H9 (cell line): ENCODE results near the gene PRKAR1A. TPM values are rescaled to one million over a fixed set of nuclear protein-coding genes. Genes with fewer than 3 reads are reported as not detected.

ENCODE experiments used
- DNase-seq: peaks from one replicate; pipeline ENCODE4 v3.0.0-alpha.2; 2017
- H2AFZ ChIP-seq: one replicate; pipeline ENCODE4 v1.6.1; 2013; ENCODE audit warnings: mild to moderate bottlenecking, low read length, control low read depth, moderate library complexity
- H2AK5ac ChIP-seq: 2 replicates; pipeline ENCODE4 v1.6.1; 2013; ENCODE audit warnings: low read length, control low read depth, mixed read lengths; ENCODE audit not compliant: insufficient read length
- H2BK120ac ChIP-seq: one replicate; pipeline ENCODE4 v1.6.1; 2013; ENCODE audit warnings: low read depth, mild to moderate bottlenecking, low read length, control low read depth, inconsistent platforms; ENCODE audit not compliant: poor library complexity, severe bottlenecking
- H2BK12ac ChIP-seq: 2 replicates; pipeline ENCODE4 v1.6.1; 2013; ENCODE audit warnings: low read length, control low read depth, mixed read lengths, low read depth; ENCODE audit not compliant: insufficient read length
- H2BK15ac ChIP-seq: 2 replicates; pipeline ENCODE4 v1.6.1; 2013; ENCODE audit warnings: low read depth, low read length, control low read depth
- H2BK20ac ChIP-seq: one replicate; pipeline ENCODE4 v1.6.1; 2013; ENCODE audit warnings: low read depth, mild to moderate bottlenecking, low read length, control low read depth, inconsistent platforms; ENCODE audit not compliant: poor library complexity, severe bottlenecking
- H2BK5ac ChIP-seq: 2 replicates; pipeline ENCODE4 v1.6.1; 2013; ENCODE audit warnings: low read length, control low read depth, mixed read lengths; ENCODE audit not compliant: insufficient read length
- H3K14ac ChIP-seq: 2 replicates; pipeline ENCODE4 v1.6.1; 2013; ENCODE audit warnings: low read length, control low read depth; ENCODE audit not compliant: insufficient read depth
- H3K18ac ChIP-seq: 2 replicates; pipeline ENCODE4 v1.6.1; 2013; ENCODE audit warnings: low read depth, mild to moderate bottlenecking, mixed read lengths, low read length, control low read depth; ENCODE audit not compliant: insufficient read length
- H3K23ac ChIP-seq: 2 replicates; pipeline ENCODE4 v1.6.1; 2013; ENCODE audit warnings: low read length, control low read depth, mixed read lengths, low read depth; ENCODE audit not compliant: insufficient read length
- H3K23me2 ChIP-seq: 2 replicates; pipeline ENCODE4 v1.6.1; 2013; ENCODE audit warnings: low read depth, mild to moderate bottlenecking, mixed read lengths, low read length, control low read depth; ENCODE audit not compliant: insufficient read length, poor library complexity, severe bottlenecking
- H3K27ac ChIP-seq: 2 replicates; pipeline ENCODE4 v1.5.1; 2013; ENCODE audit warnings: low read length, control low read depth, mixed read lengths, low read depth; ENCODE audit not compliant: insufficient read length
- H3K27me3 ChIP-seq: 2 replicates; pipeline ENCODE4 v1.6.1; 2013; ENCODE audit warnings: low read length, control low read depth, inconsistent platforms; ENCODE audit not compliant: insufficient read depth
- H3K4ac ChIP-seq: 2 replicates; pipeline ENCODE4 v1.6.1; 2013; ENCODE audit warnings: low read depth, mild to moderate bottlenecking, control low read depth, inconsistent platforms, low read length, moderate library complexity
- H3K4me1 ChIP-seq: 2 replicates; pipeline ENCODE4 v1.6.1; 2013; ENCODE audit warnings: low read length, control low read depth, inconsistent platforms; ENCODE audit not compliant: insufficient read depth
- H3K4me2 ChIP-seq: 2 replicates; pipeline ENCODE4 v1.6.1; 2013; ENCODE audit warnings: low read length, control low read depth, mixed read lengths; ENCODE audit not compliant: insufficient read length, insufficient read depth
- H3K56ac ChIP-seq: 2 replicates; pipeline ENCODE4 v1.6.1; 2013; ENCODE audit warnings: low read depth, mild to moderate bottlenecking, mixed read lengths, low read length, control low read depth; ENCODE audit not compliant: insufficient read length
- H3K79me1 ChIP-seq: 2 replicates; pipeline ENCODE4 v1.6.1; 2013; ENCODE audit warnings: low read depth, mild to moderate bottlenecking, moderate library complexity, low read length, control low read depth, inconsistent platforms; ENCODE audit not compliant: insufficient read depth, poor library complexity, severe bottlenecking
- H3K79me2 ChIP-seq: 2 replicates; pipeline ENCODE4 v1.6.1; 2013; ENCODE audit warnings: low read length, control low read depth, inconsistent platforms; ENCODE audit not compliant: insufficient read depth
- H3K9ac ChIP-seq: 2 replicates; pipeline ENCODE4 v1.6.1; 2013; ENCODE audit warnings: low read length, control low read depth, mixed read lengths; ENCODE audit not compliant: insufficient read length; ENCODE audit errors: extremely low read depth
- H3K9me3 ChIP-seq: one replicate; pipeline ENCODE4 v1.6.1; 2013; ENCODE audit warnings: low read depth, low read length, inconsistent platforms; ENCODE audit not compliant: control insufficient read depth
- H3T11ph ChIP-seq: one replicate; pipeline ENCODE4 v1.6.1; 2013; ENCODE audit warnings: mild to moderate bottlenecking, low read length, control low read depth, inconsistent platforms
- H4K20me1 ChIP-seq: one replicate; pipeline ENCODE4 v1.6.1; 2013; ENCODE audit not compliant: control insufficient read depth, insufficient read length, insufficient read depth
- H4K5ac ChIP-seq: 2 replicates; pipeline ENCODE4 v1.6.1; 2013; ENCODE audit warnings: low read depth, mild to moderate bottlenecking, mixed read lengths, low read length, control low read depth; ENCODE audit not compliant: insufficient read length
- H4K8ac ChIP-seq: replicated peaks from 2 replicates; pipeline ENCODE4 v1.6.1; 2013; ENCODE audit warnings: low read length, control low read depth, mixed read lengths, low read depth; ENCODE audit not compliant: insufficient read length
- H4K91ac ChIP-seq: 2 replicates; pipeline ENCODE4 v1.6.1; 2013; ENCODE audit warnings: low read depth, mild to moderate bottlenecking, moderate library complexity, mixed read lengths, low read length, control low read depth; ENCODE audit not compliant: insufficient read length
- H3K27ac Mint-ChIP-seq, 3 experiments: 2 replicates in 2 of 3; 3 replicates in 1 of 3; pipeline ENCODE4 v1.8.0; 2020 to 2021; ENCODE audit warnings: mixed read lengths in 3 of 3, mild to moderate bottlenecking in 1 of 3, moderate library complexity in 1 of 3
- H3K27me3 Mint-ChIP-seq: 2 replicates; pipeline ENCODE4 v1.8.0; 2021; ENCODE audit warnings: low read depth, mild to moderate bottlenecking, moderate library complexity, mixed read lengths
- H3K36me3 Mint-ChIP-seq, 3 experiments: 2 replicates in 2 of 3; 3 replicates in 1 of 3; pipeline ENCODE4 v1.8.0; 2020 to 2021; ENCODE audit warnings: low read depth in 3 of 3, mixed read lengths in 3 of 3; ENCODE audit not compliant: insufficient read depth in 1 of 3
- H3K4me1 Mint-ChIP-seq, 2 experiments: 2 replicates each; pipeline ENCODE4 v1.8.0; 2020; ENCODE audit warnings: mixed read lengths in 2 of 2
- H3K4me3 Mint-ChIP-seq, 2 experiments: 2 replicates in 1 of 2; 3 replicates in 1 of 2; pipeline ENCODE4 v1.8.0; 2020 to 2021; ENCODE audit warnings: mild to moderate bottlenecking in 2 of 2, mixed read lengths in 2 of 2, moderate library complexity in 1 of 2
- H3K9me3 Mint-ChIP-seq, 2 experiments: 2 replicates in 1 of 2; 3 replicates in 1 of 2; pipeline ENCODE4 v1.8.0; 2020; ENCODE audit warnings: mild to moderate bottlenecking in 2 of 2, mixed read lengths in 2 of 2, moderate library complexity in 1 of 2
- WGBS: extraction: QIAGEN DNeasy Blood & Tissue Kit; methylation state at CpG from one replicate; pipeline ENCODE4 v1.1.7; 2013; ENCODE audit warnings: missing lambda C conversion rate, low lambda C conversion rate, mixed read lengths; ENCODE audit not compliant: insufficient read length; ENCODE audit errors: extremely low coverage; 5-methylcytosine and 5-hydroxymethylcytosine counted together
- total RNA-seq: library from RNA; stranded (reverse); gene quantifications from 2 replicates; pipeline ENCODE4 v1.2.1, GENCODE V29; 2021
- TF ChIP-seq, protein P1 (sequence below): fragments of 200-600 bp; sonication (generic); conservative IDR thresholded peaks from 3 replicates; pipeline ENCODE4 v1.8.0; 2021; ENCODE audit warnings: antibody characterized with exemption, mild to moderate bottlenecking

Gene PRKAR1A
- total RNA-seq, 1 experiment from 2014 or later = 171 TPM

DNA sequence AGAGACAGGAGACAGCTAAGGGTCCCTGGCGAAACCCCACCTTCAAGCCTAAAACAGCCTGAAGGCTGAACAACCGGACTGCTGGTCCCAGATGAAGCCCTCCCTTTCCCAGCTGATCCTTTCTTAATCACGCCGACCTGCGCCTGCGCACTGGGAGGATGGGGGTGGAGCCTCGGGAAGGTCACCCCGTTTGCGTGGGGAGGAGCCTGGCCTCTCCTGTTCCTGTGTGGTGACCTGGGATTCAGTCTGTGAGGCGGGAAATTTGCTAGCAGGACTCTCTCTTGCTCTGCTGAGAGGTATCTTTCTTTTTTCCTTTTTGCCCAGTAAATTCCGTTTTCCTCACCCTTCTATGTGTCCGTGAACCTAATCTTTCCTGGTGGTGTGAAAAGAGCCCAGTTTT is 79.4 kb downstream of the PRKAR1A start:
- TF ChIP-seq, protein P1, sequence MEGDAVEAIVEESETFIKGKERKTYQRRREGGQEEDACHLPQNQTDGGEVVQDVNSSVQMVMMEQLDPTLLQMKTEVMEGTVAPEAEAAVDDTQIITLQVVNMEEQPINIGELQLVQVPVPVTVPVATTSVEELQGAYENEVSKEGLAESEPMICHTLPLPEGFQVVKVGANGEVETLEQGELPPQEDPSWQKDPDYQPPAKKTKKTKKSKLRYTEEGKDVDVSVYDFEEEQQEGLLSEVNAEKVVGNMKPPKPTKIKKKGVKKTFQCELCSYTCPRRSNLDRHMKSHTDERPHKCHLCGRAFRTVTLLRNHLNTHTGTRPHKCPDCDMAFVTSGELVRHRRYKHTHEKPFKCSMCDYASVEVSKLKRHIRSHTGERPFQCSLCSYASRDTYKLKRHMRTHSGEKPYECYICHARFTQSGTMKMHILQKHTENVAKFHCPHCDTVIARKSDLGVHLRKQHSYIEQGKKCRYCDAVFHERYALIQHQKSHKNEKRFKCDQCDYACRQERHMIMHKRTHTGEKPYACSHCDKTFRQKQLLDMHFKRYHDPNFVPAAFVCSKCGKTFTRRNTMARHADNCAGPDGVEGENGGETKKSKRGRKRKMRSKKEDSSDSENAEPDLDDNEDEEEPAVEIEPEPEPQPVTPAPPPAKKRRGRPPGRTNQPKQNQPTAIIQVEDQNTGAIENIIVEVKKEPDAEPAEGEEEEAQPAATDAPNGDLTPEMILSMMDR = no peak

More for the DNA sequence above, 79.4 kb downstream of the PRKAR1A start:
- Histone ChIP-seq H3K9me3 (no peaks in the 10 kb centered on the region), H2BK5ac (no peak overlapping the region), H3K9ac (peak overlapping the region; percentile 13), H3K79me2 (no peaks in the 10 kb centered on the region), H3K23ac (no peak overlapping the region), H3K27ac (no peak overlapping the region), H2BK120ac (no peak overlapping the region), H4K8ac (no peak overlapping the region), H2BK12ac (no peak overlapping the region), H4K91ac (no peak overlapping the region), H3K18ac (no peak overlapping the region), H3K4me1 (no peaks in the 10 kb centered on the region; the same call in 1 of the 2 replicates), H3K4ac (no peak overlapping the region), H3K56ac (no peak overlapping the region), H3K14ac (no peak overlapping the region), H2AK5ac (no peak overlapping the region), H2AFZ (no peak overlapping the region), H3K79me1 (no peaks in the 10 kb centered on the region), H3T11ph (no peak overlapping the region), H2BK20ac (no peak overlapping the region), H3K23me2 (no peaks in the 10 kb centered on the region), H3K4me2 (no peak overlapping the region), H4K20me1 (no peaks in the 10 kb centered on the region), H2BK15ac (no peak overlapping the region), H4K5ac (no peak overlapping the region), H3K27me3 (no peaks in the 10 kb centered on the region)
- peaks cover 7 to 16% of the 10 kb centered on the region in 2 experiments; a peak in 4 of 5 replicates for H3K9me3 Mint-ChIP-seq
- peak overlapping the region in 1 of 2 experiments; percentile 38; a peak in 3 of 5 replicates for H3K4me3 Mint-ChIP-seq
- H3K36me3 Mint-ChIP-seq = peaks cover 0 to 85% (median 65%) of the 10 kb centered on the region in 3 experiments; a peak in 5 of 7 replicates
- H3K4me1 Mint-ChIP-seq = peaks cover 13 to 22% of the 10 kb centered on the region in 2 experiments
- H3K27ac Mint-ChIP-seq = 0 out of 7 replicates have a peak overlapping the region, but pooled peaks of 1 of the 3 experiments have one; percentile 76
- WGBS = no CpG with 5 or more reads among the region's 12 CpGs
- peak; percentile 92 for DNase-seq
- no peaks in the 10 kb centered on the region; the same call in 1 of the 2 replicates for H3K27me3 Mint-ChIP-seq
